ENCODE data around the gene IL37.

GRCh38 chr2:112960230-112960825, 49.4 kb downstream of the IL37 start:
- TF ChIP-seq CTCF (IDR thresholded peaks at IDR 0.05; ENCODE audit: low read depth, low read length, poor library complexity, severe bottlenecking) (no peak), EZH2phosphoT487 (IDR thresholded peaks at IDR 0.05; ENCODE audit: borderline replicate concordance, low read length) (no peak)
